Neuronal stem cell (in vitro differentiated cells): ENCODE results near the gene KCNQ1.

Experiments used
- DNase-seq: peaks from one replicate; pipeline ENCODE4 v3.0.0-alpha.2; 2013; ENCODE audit warnings: low spot score
- H2AFZ ChIP-seq: one replicate; pipeline ENCODE4 v1.6.1; 2013; ENCODE audit warnings: mild to moderate bottlenecking, low read length, inconsistent platforms
- H2AK5ac ChIP-seq: 2 replicates; pipeline ENCODE4 v1.6.1; 2013; ENCODE audit warnings: low read depth, mild to moderate bottlenecking, inconsistent platforms, low read length, moderate library complexity, mixed read lengths
- H2BK120ac ChIP-seq: 2 replicates; pipeline ENCODE4 v1.6.1; 2013; ENCODE audit warnings: low read depth, mild to moderate bottlenecking, inconsistent platforms, low read length, moderate library complexity, mixed read lengths
- H2BK12ac ChIP-seq: one replicate; pipeline ENCODE4 v1.6.1; 2013; ENCODE audit warnings: low read length, inconsistent platforms
- H2BK15ac ChIP-seq: 2 replicates; pipeline ENCODE4 v1.6.1; 2013; ENCODE audit warnings: mild to moderate bottlenecking, low read length, inconsistent platforms, mixed read lengths
- H2BK5ac ChIP-seq: one replicate; pipeline ENCODE4 v1.6.1; 2013; ENCODE audit warnings: inconsistent platforms, mild to moderate bottlenecking, low read length, moderate library complexity
- H3K14ac ChIP-seq: one replicate; pipeline ENCODE4 v1.6.1; 2013; ENCODE audit warnings: low read length, inconsistent platforms
- H3K18ac ChIP-seq: 2 replicates; pipeline ENCODE4 v1.6.1; 2013; ENCODE audit warnings: low read length, inconsistent platforms
- H3K23ac ChIP-seq: 2 replicates; pipeline ENCODE4 v1.6.1; 2013; ENCODE audit warnings: low read depth, mild to moderate bottlenecking, mixed read lengths, low read length, inconsistent platforms; ENCODE audit not compliant: poor library complexity
- H3K27ac ChIP-seq: replicated peaks from 3 replicates; pipeline ENCODE4 v1.5.1; 2013; ENCODE audit warnings: low read length, inconsistent platforms
- H3K27me3 ChIP-seq, 3 experiments: 2 replicates each; pipeline ENCODE4 v1.6.1; 2013; ENCODE audit warnings: low read length in 3 of 3, mild to moderate bottlenecking in 2 of 3, inconsistent platforms in 1 of 3, low read depth in 1 of 3, mixed read lengths in 1 of 3, moderate library complexity in 1 of 3; ENCODE audit not compliant: control insufficient read depth in 3 of 3, insufficient read depth in 3 of 3
- H3K36me3 ChIP-seq, 2 donors: replicated peaks in 1 of 2; 2 replicates each; pipeline ENCODE4 v1.6.1; 2013; ENCODE audit warnings: low read length in 2 of 2; ENCODE audit not compliant: control insufficient read depth in 2 of 2, insufficient read depth in 2 of 2
- H3K4ac ChIP-seq: 2 replicates; pipeline ENCODE4 v1.6.1; 2013; ENCODE audit warnings: inconsistent platforms, mild to moderate bottlenecking, low read length, moderate library complexity
- H3K4me1 ChIP-seq, 2 donors: 1 replicate in 1 of 2; 2 replicates in 1 of 2; pipeline ENCODE4 v1.6.1; 2013; ENCODE audit warnings: low read length in 2 of 2, low read depth in 1 of 2; ENCODE audit not compliant: control insufficient read depth in 2 of 2, insufficient read depth in 1 of 2
- H3K4me2 ChIP-seq: one replicate; pipeline ENCODE4 v1.6.1; 2013; ENCODE audit warnings: mild to moderate bottlenecking, low read length, inconsistent platforms; ENCODE audit not compliant: insufficient read depth, poor library complexity, severe bottlenecking
- H3K4me3 ChIP-seq, 2 donors: 2 replicates each; pipeline ENCODE4 v1.5.1; 2013; ENCODE audit warnings: low read length in 2 of 2, mild to moderate bottlenecking in 2 of 2, inconsistent platforms in 1 of 2, moderate library complexity in 1 of 2
- H3K79me1 ChIP-seq: one replicate; pipeline ENCODE4 v1.6.1; 2013; ENCODE audit warnings: low read depth, mild to moderate bottlenecking, inconsistent platforms, low read length, moderate library complexity
- H3K9ac ChIP-seq: one replicate; pipeline ENCODE4 v1.6.1; 2013; ENCODE audit warnings: mild to moderate bottlenecking, low read depth, low read length, inconsistent platforms; ENCODE audit not compliant: poor library complexity
- H3K9me3 ChIP-seq, 2 donors: replicated peaks in 1 of 2; 2 replicates each; pipeline versions ENCODE3 to v1.6.1; 2013; ENCODE audit warnings: low read length in 2 of 2, mild to moderate bottlenecking in 2 of 2, inconsistent platforms in 1 of 2, low read depth in 1 of 2, mixed read lengths in 1 of 2, moderate library complexity in 1 of 2; ENCODE audit not compliant: control insufficient read depth in 2 of 2, insufficient read depth in 1 of 2
- H4K8ac ChIP-seq: one replicate; pipeline ENCODE4 v1.6.1; 2013; ENCODE audit warnings: low read depth, mild to moderate bottlenecking, inconsistent platforms, low read length, moderate library complexity
- H4K91ac ChIP-seq: one replicate; pipeline ENCODE4 v1.6.1; 2013; ENCODE audit warnings: low read length, low read depth, mild to moderate bottlenecking, inconsistent platforms; ENCODE audit not compliant: poor library complexity
- WGBS, 2 donors: extraction: QIAGEN DNeasy Blood & Tissue Kit; methylation state at CpG; one replicate each; pipeline ENCODE4 v1.1.7; 2013; ENCODE audit warnings: missing lambda C conversion rate in 2 of 2, mixed read lengths in 1 of 2; ENCODE audit not compliant: insufficient read length in 2 of 2, insufficient replicate concordance in 1 of 2; ENCODE audit errors: extremely low coverage in 2 of 2; 5-methylcytosine and 5-hydroxymethylcytosine counted together

KCNQ1 gene

DNA sequence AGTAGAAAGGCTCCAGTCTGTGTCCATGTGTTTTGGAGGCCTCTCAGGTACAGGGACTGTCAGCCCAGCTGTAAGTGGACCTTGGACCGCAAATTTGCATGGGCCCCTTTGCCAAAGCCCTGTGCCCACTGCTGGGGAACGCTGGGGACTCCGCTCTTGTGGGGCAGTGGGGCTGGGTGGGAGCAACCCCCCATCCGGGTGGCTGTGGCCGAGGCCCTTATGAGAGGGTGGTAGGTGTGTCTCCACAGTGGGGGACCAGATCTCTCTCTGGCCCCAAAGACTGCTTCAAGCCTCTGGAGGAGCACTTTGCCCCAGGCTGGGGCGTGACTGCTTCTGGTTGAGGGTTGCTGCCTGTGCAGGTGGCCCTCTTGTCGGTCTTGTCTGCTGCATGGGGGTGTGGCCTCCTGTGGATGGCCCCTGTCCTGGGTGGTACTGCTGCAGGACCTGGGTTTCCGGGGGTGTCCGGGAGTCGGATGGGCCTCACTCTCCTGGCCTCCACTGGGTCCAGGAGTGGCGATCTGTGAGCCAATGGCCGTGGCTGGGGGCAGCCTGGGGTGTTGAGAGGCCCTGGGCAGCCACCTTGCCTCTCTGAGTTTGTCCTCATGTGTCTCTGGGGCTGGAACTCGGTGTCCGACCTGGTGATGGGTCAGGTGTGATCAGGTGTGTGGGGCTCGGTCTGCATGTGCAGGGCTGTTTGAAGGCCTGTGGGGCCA is 15.9 kb downstream of the KCNQ1 start:
- H3K36me3 ChIP-seq = no peaks in the 10 kb centered on the region
- H3K4ac ChIP-seq = no peak overlapping the region
- peaks cover 0 to 1% of the 10 kb centered on the region in 2 donors for H3K9me3 ChIP-seq
- H3K27me3 ChIP-seq = peaks cover 0 to 33% (median 3%) of the 10 kb centered on the region in 3 experiments
- peak overlapping the region; percentile 17 for H3K14ac ChIP-seq
- H2BK15ac ChIP-seq = peak overlapping the region; percentile 89
- DNase-seq = no peak
- no peak overlapping the region for H3K4me3 ChIP-seq
- no peaks in the 10 kb centered on the region for H3K79me1 ChIP-seq
- H2BK120ac ChIP-seq = peak overlapping the region; percentile 54
- H4K91ac ChIP-seq = no peak overlapping the region
- no CpG with 5 or more reads among the region's 15 CpGs for WGBS, 2 donors
- H3K4me1 ChIP-seq = peaks cover 0 to 6% of the 10 kb centered on the region in 2 donors
- peak overlapping the region; percentile 77 for H3K18ac ChIP-seq
- peak overlapping the region; percentile 73 for H2BK12ac ChIP-seq
- peak overlapping the region; percentile 20 for H3K23ac ChIP-seq
- H4K8ac ChIP-seq = peak overlapping the region; percentile 23
- H3K27ac ChIP-seq = no peak overlapping the region
- no peak overlapping the region for H3K9ac ChIP-seq
- H2BK5ac ChIP-seq = peak overlapping the region; percentile 3
- peak overlapping the region; percentile 95 for H2AK5ac ChIP-seq
- no peak overlapping the region for H2AFZ ChIP-seq
- no peak overlapping the region for H3K4me2 ChIP-seq

DNA sequence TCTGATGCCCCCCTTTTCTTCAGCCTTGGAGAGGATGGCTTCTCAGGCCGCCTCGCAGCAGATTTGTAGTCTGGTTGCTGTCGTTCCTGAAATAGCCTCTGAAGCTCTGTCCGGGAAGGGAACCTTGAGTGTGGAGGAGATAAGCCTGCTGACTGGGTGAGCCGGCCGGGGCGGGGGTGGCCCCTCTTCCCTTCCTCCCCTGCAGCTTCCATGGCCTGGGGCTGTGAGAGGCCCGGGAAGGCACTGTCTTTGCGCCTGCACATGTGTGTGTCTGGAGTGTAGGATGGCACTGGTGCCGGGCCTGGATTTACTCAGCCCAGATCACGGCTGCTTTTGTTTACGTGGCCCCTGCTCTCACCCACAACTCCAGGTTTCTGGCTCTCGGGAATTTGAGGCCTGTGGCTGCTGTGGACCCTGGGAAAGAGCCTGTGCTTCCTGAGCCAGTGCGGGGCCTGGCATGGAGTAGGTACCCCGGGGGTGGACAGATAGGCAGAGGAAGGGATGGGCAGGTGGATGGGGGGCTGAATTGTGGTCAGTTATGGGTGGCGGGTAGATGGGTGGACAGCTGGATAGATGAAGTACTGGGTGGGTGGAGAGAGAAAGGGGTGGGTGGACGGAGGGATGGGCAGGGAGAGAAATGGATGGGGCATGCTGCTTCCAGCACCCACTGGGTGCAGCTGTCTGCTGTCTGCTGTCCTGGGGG is 16.6 kb downstream of the KCNQ1 start:
- Histone ChIP-seq H2BK5ac (peak overlapping the region; percentile 3), H2BK120ac (peak overlapping the region; percentile 54), H3K14ac (peak overlapping the region; percentile 98), H3K36me3 (no peaks in the 10 kb centered on the region), H2BK12ac (no peak overlapping the region), H3K4me2 (no peak overlapping the region), H3K9ac (no peak overlapping the region), H3K27ac (no peak overlapping the region), H3K27me3 (peaks cover 0 to 36% (median 3%) of the 10 kb centered on the region in 3 experiments), H2AFZ (no peak overlapping the region), H3K79me1 (no peaks in the 10 kb centered on the region), H3K9me3 (peaks cover 0 to 1% of the 10 kb centered on the region in 2 donors), H2AK5ac (no peak overlapping the region), H3K18ac (peak overlapping the region; percentile 71), H4K91ac (no peak overlapping the region), H3K4ac (no peak overlapping the region), H2BK15ac (no peak overlapping the region), H3K23ac (peak overlapping the region; percentile 43), H3K4me1 (peaks cover 0 to 6% of the 10 kb centered on the region in 2 donors), H3K4me3 (no peak overlapping the region), H4K8ac (no peak overlapping the region)
- DNase-seq = no peak
- WGBS, 2 donors = no CpG with 5 or more reads among the region's 17 CpGs

DNA sequence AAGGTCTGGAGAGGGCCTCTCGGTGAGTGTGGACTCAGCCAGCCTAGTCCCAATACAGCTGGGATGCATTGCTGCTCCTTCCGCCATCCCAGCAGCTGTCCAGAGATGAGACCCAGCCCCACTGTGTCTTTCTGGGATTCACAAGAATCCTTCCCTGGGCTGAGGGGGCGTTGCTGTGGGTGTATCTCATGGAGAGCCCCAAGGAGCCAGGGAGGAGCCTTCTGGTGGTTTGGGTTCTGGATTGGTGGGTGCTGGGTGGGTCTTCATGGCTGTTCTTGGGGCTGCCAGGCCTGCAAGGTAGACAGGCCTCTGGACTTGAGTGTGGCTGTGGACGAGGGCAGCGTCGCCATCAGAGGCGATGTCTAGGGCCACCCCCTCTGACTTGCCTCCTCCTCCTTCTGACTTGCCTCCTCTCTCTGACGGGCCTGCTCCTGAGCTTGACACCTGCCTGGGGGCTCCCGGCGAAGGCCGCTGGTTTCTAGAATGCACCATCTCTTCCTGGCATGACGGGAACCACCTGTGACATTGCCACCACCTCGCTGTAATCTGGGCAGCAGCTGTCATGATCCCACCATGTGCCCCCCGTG is 17.2 kb downstream of the KCNQ1 start:
- Histone ChIP-seq H2BK5ac (peak overlapping the region; percentile 66), H3K79me1 (no peaks in the 10 kb centered on the region), H3K4me3 (no peak overlapping the region), H2BK12ac (no peak overlapping the region), H4K91ac (no peak overlapping the region), H3K27me3 (peaks cover 0 to 39% (median 3%) of the 10 kb centered on the region in 3 experiments), H3K9ac (no peak overlapping the region), H3K27ac (no peak overlapping the region), H3K4me1 (peaks cover 0 to 6% of the 10 kb centered on the region in 2 donors), H3K4me2 (no peak overlapping the region), H3K9me3 (peaks cover 0 to 1% of the 10 kb centered on the region in 2 donors), H2BK120ac (no peak overlapping the region), H4K8ac (no peak overlapping the region), H3K36me3 (no peaks in the 10 kb centered on the region), H3K18ac (peak overlapping the region; percentile 64), H3K14ac (peak overlapping the region; percentile 31), H2AFZ (no peak overlapping the region), H2BK15ac (peak overlapping the region; percentile 38), H2AK5ac (peak overlapping the region; percentile 63), H3K23ac (no peak overlapping the region), H3K4ac (peak overlapping the region; percentile 11)
- no peak for DNase-seq
- no CpG with 5 or more reads among the region's 14 CpGs for WGBS, 2 donors

DNA sequence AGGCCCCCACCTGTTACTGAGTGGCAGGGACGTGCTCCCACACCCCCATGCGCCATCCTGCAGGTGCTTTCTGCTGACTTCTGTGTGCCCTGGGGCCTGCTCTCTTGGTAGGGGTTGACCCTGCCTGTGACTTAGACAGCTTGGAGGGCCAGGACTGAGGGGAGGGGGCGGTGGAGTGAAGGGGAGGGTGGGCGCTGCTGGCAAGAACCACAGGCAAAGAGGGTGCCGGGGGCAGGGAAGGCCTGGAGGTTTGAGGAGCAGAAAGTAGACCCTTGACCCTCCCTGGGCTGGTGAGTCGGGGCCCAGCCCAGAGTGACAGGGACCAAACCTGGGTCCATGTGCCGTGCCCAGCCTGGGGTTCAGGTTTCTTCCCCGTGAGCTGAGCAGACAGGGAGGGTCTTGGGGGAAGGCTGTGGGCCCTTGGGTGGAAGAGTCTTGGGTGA is 17.8 kb downstream of the KCNQ1 start:
- Histone ChIP-seq H3K27me3 (peaks cover 0 to 39% (median 2%) of the 10 kb centered on the region in 3 experiments), H4K8ac (no peak overlapping the region), H4K91ac (no peak overlapping the region), H3K4me2 (no peak overlapping the region), H3K9ac (no peak overlapping the region), H2BK15ac (peak overlapping the region; percentile 38), H3K27ac (no peak overlapping the region), H2BK5ac (peak overlapping the region; percentile 66), H3K36me3 (no peaks in the 10 kb centered on the region), H3K4ac (peak overlapping the region; percentile 11), H3K18ac (peak overlapping the region; percentile 80), H3K23ac (no peak overlapping the region), H3K14ac (peak overlapping the region; percentile 31), H2BK120ac (no peak overlapping the region), H3K79me1 (no peaks in the 10 kb centered on the region), H3K9me3 (peaks cover 0 to 1% of the 10 kb centered on the region in 2 donors), H3K4me3 (no peak overlapping the region), H3K4me1 (peaks cover 0 to 6% of the 10 kb centered on the region in 2 donors), H2AFZ (no peak overlapping the region), H2BK12ac (no peak overlapping the region), H2AK5ac (peak overlapping the region; percentile 63)
- DNase-seq = no peak
- WGBS, 2 donors = no CpG with 5 or more reads among the region's 8 CpGs
